HEK293T (cell line): ENCODE results near the gene LARGE1.

ENCODE experiments used
- FOXA1 ChIP-seq: fragments of 450-650 bp; IDR thresholded peaks from 2 replicates; pipeline ENCODE4 v1.6.1; 2016; ENCODE audit warnings: mild to moderate bottlenecking
- SUZ12 ChIP-seq: fragments of 450-650 bp; IDR thresholded peaks from 2 replicates; pipeline ENCODE4 v1.6.1; 2016; ENCODE audit warnings: mild to moderate bottlenecking
- ZNF384 ChIP-seq: fragments of 450-650 bp; IDR thresholded peaks from 2 replicates; pipeline ENCODE4 v1.6.1; 2016

GRCh38 chr22:33589297-33589696 is 331.0 kb downstream of the LARGE1 start:
- TF ChIP-seq FOXA1 (no peak), SUZ12 (no peak), ZNF384 (no peak)
